Glutamatergic neuron (in vitro differentiated cells): Measurements from ENCODE around the gene PBX1. TPM values are rescaled to one million over a fixed set of nuclear protein-coding genes. Genes with fewer than 3 reads are reported as not detected.

ENCODE experiments used
- DNase-seq: peaks from one replicate; pipeline ENCODE4 v3.0.0; 2022
- H3K27ac Mint-ChIP-seq: one replicate; pipeline ENCODE4 v1.8.0; 2020; ENCODE audit warnings: mild to moderate bottlenecking, mixed read lengths, inconsistent platforms; ENCODE audit not compliant: unreplicated experiment
- H3K27me3 Mint-ChIP-seq: one replicate; pipeline ENCODE4 v1.8.0; 2020; ENCODE audit warnings: mild to moderate bottlenecking, moderate library complexity, mixed read lengths, inconsistent platforms; ENCODE audit not compliant: unreplicated experiment
- H3K36me3 Mint-ChIP-seq: one replicate; pipeline ENCODE4 v1.8.0; 2020; ENCODE audit warnings: mild to moderate bottlenecking, mixed read lengths, inconsistent platforms; ENCODE audit not compliant: unreplicated experiment
- H3K4me1 Mint-ChIP-seq: one replicate; pipeline ENCODE4 v1.8.0; 2020; ENCODE audit warnings: mild to moderate bottlenecking, low read depth, mixed read lengths, inconsistent platforms; ENCODE audit not compliant: unreplicated experiment
- H3K4me3 Mint-ChIP-seq: one replicate; pipeline ENCODE4 v1.8.0; 2020; ENCODE audit warnings: mild to moderate bottlenecking, mixed read lengths, inconsistent platforms; ENCODE audit not compliant: unreplicated experiment
- H3K9me3 Mint-ChIP-seq: one replicate; pipeline ENCODE4 v1.8.0; 2020; ENCODE audit warnings: mild to moderate bottlenecking, moderate library complexity, mixed read lengths, inconsistent platforms; ENCODE audit not compliant: unreplicated experiment
- total RNA-seq: library from RNA; stranded (reverse); fragmentation: NEBNext Ultra II Directional; extraction: Animal tissue kit (Norgen Biotek cat#: 25700); gene quantifications from one replicate; pipeline ENCODE4 v1.2.1, GENCODE V29; 2021; ENCODE audit not compliant: unreplicated experiment
- TF ChIP-seq, protein P1 (sequence below): fragments of 200-600 bp; sonication (generic); IDR thresholded peaks from one replicate; pipeline ENCODE4 v1.5.0; 2021; ENCODE audit not compliant: partially characterized antibody, unreplicated experiment

The PBX1 gene
- total RNA-seq, 1 donor from 2014 or later = 98.7 TPM

DNA sequence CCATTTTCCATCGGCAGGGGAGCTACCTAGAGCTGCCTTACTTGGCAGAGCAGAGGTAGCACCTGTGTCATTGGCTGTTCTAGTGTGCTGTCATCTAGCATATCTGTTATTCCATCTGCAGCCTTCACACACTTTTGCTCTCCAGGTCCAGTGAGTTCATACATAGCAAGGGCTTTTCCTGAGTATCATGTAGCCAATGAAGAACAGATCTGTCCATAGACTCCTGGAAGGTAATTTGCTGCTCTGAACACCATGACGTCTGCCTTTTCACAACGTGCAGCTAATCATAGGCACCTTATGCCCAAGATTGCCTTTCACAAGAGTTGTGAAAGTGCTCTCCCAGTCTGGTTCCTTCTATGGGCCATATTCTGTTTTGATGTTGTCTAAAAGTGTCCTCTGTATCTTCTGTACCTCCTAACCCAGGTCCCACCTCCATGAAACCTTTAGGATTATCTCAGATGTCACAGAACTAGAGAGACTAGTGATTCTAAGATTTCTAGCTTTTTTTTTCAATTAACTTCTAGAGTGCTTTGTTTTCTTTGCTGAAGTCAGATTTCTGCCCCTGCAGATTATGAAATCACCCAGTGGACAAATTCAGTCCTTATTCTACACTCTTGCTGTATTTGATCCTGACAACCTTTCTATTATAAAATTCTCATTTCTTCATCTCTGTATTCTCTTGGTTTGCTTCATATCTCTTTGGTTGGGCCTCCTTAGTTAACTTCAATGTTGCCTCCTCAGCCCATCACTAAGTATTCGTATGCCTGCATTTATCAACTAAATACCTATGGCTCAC is 134.8 kb downstream of the PBX1 start:
- Mint-ChIP-seq H3K27ac (no peak overlapping the region), H3K4me3 (no peak overlapping the region), H3K36me3 (no peaks in the 10 kb centered on the region), H3K4me1 (peaks cover 27% of the 10 kb centered on the region), H3K27me3 (no peaks in the 10 kb centered on the region), H3K9me3 (peaks cover 4% of the 10 kb centered on the region)
- TF ChIP-seq, protein P1, sequence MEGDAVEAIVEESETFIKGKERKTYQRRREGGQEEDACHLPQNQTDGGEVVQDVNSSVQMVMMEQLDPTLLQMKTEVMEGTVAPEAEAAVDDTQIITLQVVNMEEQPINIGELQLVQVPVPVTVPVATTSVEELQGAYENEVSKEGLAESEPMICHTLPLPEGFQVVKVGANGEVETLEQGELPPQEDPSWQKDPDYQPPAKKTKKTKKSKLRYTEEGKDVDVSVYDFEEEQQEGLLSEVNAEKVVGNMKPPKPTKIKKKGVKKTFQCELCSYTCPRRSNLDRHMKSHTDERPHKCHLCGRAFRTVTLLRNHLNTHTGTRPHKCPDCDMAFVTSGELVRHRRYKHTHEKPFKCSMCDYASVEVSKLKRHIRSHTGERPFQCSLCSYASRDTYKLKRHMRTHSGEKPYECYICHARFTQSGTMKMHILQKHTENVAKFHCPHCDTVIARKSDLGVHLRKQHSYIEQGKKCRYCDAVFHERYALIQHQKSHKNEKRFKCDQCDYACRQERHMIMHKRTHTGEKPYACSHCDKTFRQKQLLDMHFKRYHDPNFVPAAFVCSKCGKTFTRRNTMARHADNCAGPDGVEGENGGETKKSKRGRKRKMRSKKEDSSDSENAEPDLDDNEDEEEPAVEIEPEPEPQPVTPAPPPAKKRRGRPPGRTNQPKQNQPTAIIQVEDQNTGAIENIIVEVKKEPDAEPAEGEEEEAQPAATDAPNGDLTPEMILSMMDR = no peak
- DNase-seq = no peak

DNA sequence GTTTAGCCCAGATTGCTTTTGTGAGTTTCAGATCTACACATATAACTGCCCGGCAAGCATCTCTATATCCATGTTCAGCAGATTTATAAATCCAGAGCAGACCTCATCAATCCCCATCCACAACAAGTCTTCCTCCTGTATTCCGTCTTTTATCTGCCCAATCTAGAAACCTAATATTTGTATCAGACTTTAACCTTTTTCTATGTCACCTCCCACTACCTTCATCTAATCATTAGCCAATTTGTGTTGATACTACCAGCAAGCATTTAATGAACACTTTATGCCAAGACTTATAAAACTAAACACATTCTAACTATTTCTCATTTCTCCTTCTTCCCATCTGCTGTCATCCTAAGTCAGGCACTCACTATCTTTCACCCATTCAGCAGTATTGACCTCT is 135.5 kb downstream of the PBX1 start:
- no peaks in the 10 kb centered on the region for H3K36me3 Mint-ChIP-seq
- peaks cover 4% of the 10 kb centered on the region for H3K9me3 Mint-ChIP-seq
- H3K4me1 Mint-ChIP-seq = peaks cover 23% of the 10 kb centered on the region
- no peak overlapping the region for H3K27ac Mint-ChIP-seq
- TF ChIP-seq, protein P1 = no peak
- no peak for DNase-seq
- no peaks in the 10 kb centered on the region for H3K27me3 Mint-ChIP-seq
- H3K4me3 Mint-ChIP-seq = no peak overlapping the region

DNA sequence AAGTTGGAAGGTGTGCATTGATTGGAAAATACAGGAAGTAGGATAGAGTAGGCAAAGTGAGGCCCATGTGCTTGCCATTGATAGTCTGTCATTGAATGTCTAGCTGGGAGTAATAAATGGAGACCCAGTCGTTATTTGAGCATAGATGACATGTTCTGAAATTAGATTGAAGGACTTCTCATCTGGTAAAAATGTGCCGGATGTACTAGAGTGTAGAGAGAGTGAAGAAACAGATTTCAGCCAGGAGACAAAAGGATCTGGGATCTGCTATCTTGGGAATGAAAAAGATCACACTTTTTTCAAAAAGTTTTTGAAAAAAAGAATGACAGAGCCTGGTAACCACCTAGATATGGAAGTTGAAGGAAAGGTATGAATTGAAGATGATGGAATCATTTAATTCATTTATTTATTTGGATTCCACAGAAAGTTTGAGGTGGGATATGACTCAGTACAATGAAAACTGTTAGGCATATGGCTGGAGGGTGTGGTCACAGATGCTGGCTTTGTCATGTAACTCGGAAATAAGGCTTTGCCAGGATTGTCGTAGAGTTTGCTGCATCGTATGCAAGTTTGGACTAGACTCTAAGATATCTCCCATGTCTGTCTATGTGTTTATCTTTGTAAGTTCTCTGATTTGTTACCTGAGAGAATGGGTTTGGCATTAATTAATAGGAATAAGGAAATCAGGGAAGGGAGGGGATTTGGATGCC is 137.1 kb downstream of the PBX1 start:
- Mint-ChIP-seq H3K27ac (no peak overlapping the region), H3K9me3 (peaks cover 4% of the 10 kb centered on the region), H3K4me3 (no peak overlapping the region), H3K27me3 (no peaks in the 10 kb centered on the region), H3K4me1 (peaks cover 23% of the 10 kb centered on the region), H3K36me3 (no peaks in the 10 kb centered on the region)
- TF ChIP-seq, protein P1 = no peak
- no peak for DNase-seq

DNA sequence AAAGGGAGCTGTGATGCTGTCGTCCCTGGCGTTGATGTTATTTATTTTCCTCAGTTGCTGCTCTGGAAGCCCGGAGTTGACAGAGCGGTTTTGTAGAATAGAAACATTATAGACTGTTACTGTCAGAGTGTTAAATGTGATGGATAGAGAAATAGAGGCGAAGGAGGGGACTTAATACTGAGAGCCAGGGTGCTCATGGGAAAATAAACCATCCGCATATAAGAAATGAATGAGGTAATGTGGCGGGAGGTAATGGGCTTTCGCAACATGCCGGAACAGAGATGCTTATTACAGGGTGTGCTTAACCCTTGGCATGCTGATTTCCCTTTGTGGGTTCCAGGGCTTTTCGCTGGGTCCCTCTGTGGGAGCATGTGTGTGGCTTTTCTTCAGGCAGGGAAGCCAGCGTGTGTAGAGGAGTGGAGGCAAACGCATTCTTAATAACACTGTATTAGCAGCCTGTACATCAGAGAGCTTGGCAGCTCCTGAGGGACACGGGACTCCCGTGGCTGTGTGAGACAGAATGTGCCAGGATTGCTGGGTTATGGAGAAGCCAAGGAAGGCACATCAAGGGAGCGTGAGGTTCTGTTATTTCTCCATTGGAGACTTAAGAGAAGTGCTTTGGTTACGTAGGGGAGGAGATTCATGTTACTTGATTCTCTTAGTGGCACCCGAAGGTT is 141.0 kb downstream of the PBX1 start:
- Mint-ChIP-seq H3K36me3 (no peaks in the 10 kb centered on the region), H3K4me1 (peaks cover 23% of the 10 kb centered on the region), H3K27me3 (no peaks in the 10 kb centered on the region)

More for the DNA sequence above, 141.0 kb downstream of the PBX1 start:
- DNase-seq = no peak
- H3K27ac Mint-ChIP-seq = peak overlapping the region; percentile 67
- no peak overlapping the region for H3K4me3 Mint-ChIP-seq
- TF ChIP-seq, protein P1 = no peak
- H3K9me3 Mint-ChIP-seq = peaks cover 2% of the 10 kb centered on the region
